HEK293 (cell line): ENCODE data around the gene PLEKHJ1.

ENCODE experiments used
- CTCF ChIA-PET: fragments of 350-600 bp; formaldehyde crosslinking; extraction: SDS; loops from one replicate; lab custom pipeline; 2021; ENCODE audit warnings: antibody characterized with exemption; lab: Yijun Ruan, JAX
- POLR2A ChIA-PET: fragments of 300-600 bp; formaldehyde crosslinking; extraction: SDS; loops from one replicate; lab custom pipeline; 2020; ENCODE audit warnings: antibody characterized with exemption, inconsistent platforms; lab: Yijun Ruan, JAX
- H3K27ac ChIP-seq: fragments of 200-500 bp; sonication (Bioruptor generic); 2 replicates; pipeline ENCODE4 v1.5.1; 2014; ENCODE audit warnings: low read depth, low read length, control low read depth, inconsistent platforms; ENCODE audit errors: extremely low read depth
- H3K36me3 ChIP-seq, 2 experiments: fragments of 200-500 bp in 1 of 2; sonication (Bioruptor generic) in 1 of 2; 1 replicate in 1 of 2; 2 replicates in 1 of 2; pipeline ENCODE4 v1.5.1; 2014 to 2017; ENCODE audit warnings: inconsistent platforms in 2 of 2, low read length in 2 of 2; ENCODE audit not compliant: control insufficient read depth in 2 of 2, insufficient read depth in 1 of 2
- H3K4me1 ChIP-seq: fragments of 200-500 bp; sonication (Bioruptor generic); 2 replicates; pipeline ENCODE4 v1.5.1; 2014; ENCODE audit warnings: mild to moderate bottlenecking, low read length, inconsistent platforms; ENCODE audit not compliant: control insufficient read depth, insufficient read depth
- H3K4me3 ChIP-seq: 2 replicates; pipeline ENCODE4 v1.5.1; 2011; ENCODE audit warnings: low read depth, mild to moderate bottlenecking, control low read depth, low read length, moderate library complexity
- H3K9me3 ChIP-seq: fragments of 200-500 bp; sonication (Bioruptor generic); 2 replicates; pipeline ENCODE4 v1.5.1; 2014; ENCODE audit warnings: low read depth, low read length, inconsistent platforms; ENCODE audit not compliant: control insufficient read depth, insufficient read depth
- INSM2 ChIP-seq: fragments of 450-650 bp; formaldehyde crosslinking; IDR thresholded peaks from 2 replicates; pipeline ENCODE4 v1.5.1; 2016; ENCODE audit warnings: missing biosample characterization, missing genetic modification characterization
- MEIS1 ChIP-seq: sonication (generic); formaldehyde crosslinking; IDR thresholded peaks from 2 replicates; pipeline ENCODE4 v1.8.1; 2022; ENCODE audit warnings: missing genetic modification reagents, mild to moderate bottlenecking, borderline replicate concordance
- SALL2 ChIP-seq: fragments of 450-650 bp; formaldehyde crosslinking; IDR thresholded peaks from 2 replicates; pipeline ENCODE4 v1.5.0; 2017; ENCODE audit warnings: missing biosample characterization, mild to moderate bottlenecking, missing genetic modification characterization, borderline replicate concordance
- SETDB1 ChIP-seq: IDR thresholded peaks from one replicate; pipeline ENCODE4 v1.6.1; 2017; ENCODE audit warnings: mild to moderate bottlenecking, low read length, moderate library complexity, mixed read lengths; ENCODE audit not compliant: insufficient read length
- ZBTB10 ChIP-seq: fragments of 450-650 bp; formaldehyde crosslinking; IDR thresholded peaks from 2 replicates; pipeline ENCODE4 v1.5.1; 2016; ENCODE audit warnings: missing biosample characterization, missing genetic modification characterization
- ZBTB7A ChIP-seq: fragments of 450-650 bp; formaldehyde crosslinking; IDR thresholded peaks from 2 replicates; pipeline ENCODE4 v1.5.1; 2016; ENCODE audit warnings: low read depth, missing biosample characterization, missing genetic modification characterization
- ZFP37 ChIP-seq: fragments of 450-650 bp; formaldehyde crosslinking; IDR thresholded peaks from 2 replicates; pipeline ENCODE4 v1.5.1; 2016; ENCODE audit warnings: missing biosample characterization, missing genetic modification characterization
- ZFP41 ChIP-seq: fragments of 450-650 bp; formaldehyde crosslinking; IDR thresholded peaks from 2 replicates; pipeline ENCODE4 v1.5.1; 2016; ENCODE audit warnings: missing biosample characterization, missing genetic modification characterization, borderline replicate concordance
- ZNF133 ChIP-seq: fragments of 450-650 bp; formaldehyde crosslinking; IDR thresholded peaks from 2 replicates; pipeline ENCODE4 v1.5.1; 2016; ENCODE audit warnings: missing biosample characterization, missing genetic modification characterization
- ZNF175 ChIP-seq: fragments of 450-650 bp; formaldehyde crosslinking; IDR thresholded peaks from 2 replicates; pipeline ENCODE4 v1.5.1; 2016; ENCODE audit warnings: missing biosample characterization, missing genetic modification characterization
- ZNF239 ChIP-seq: fragments of 450-650 bp; formaldehyde crosslinking; IDR thresholded peaks from 2 replicates; pipeline ENCODE4 v1.5.1; 2016; ENCODE audit warnings: missing biosample characterization, missing genetic modification characterization
- ZNF26 ChIP-seq: fragments of 450-650 bp; formaldehyde crosslinking; IDR thresholded peaks from 2 replicates; pipeline ENCODE4 v1.5.1; 2016; ENCODE audit warnings: missing biosample characterization, missing genetic modification characterization
- ZNF274 ChIP-seq, 2 experiments: fragments of 200-500 bp in 1 of 2; fragments of 450-650 bp in 1 of 2; sonication (Bioruptor generic) in 1 of 2; formaldehyde crosslinking in 1 of 2; IDR thresholded peaks; 2 replicates each; pipeline versions ENCODE4 v1.5.1 to v1.6.1; 2014 to 2016; ENCODE audit warnings: borderline replicate concordance in 1 of 2, inconsistent platforms in 1 of 2, low read length in 1 of 2, missing biosample characterization in 1 of 2, missing genetic modification characterization in 1 of 2
- ZNF302 ChIP-seq: fragments of 450-650 bp; formaldehyde crosslinking; IDR thresholded peaks from 2 replicates; pipeline ENCODE4 v1.5.1; 2016; ENCODE audit warnings: missing biosample characterization, missing genetic modification characterization, low read depth
- ZNF350 ChIP-seq: fragments of 450-650 bp; formaldehyde crosslinking; IDR thresholded peaks from 2 replicates; pipeline ENCODE4 v1.5.0; 2017; ENCODE audit warnings: missing biosample characterization, mild to moderate bottlenecking, missing genetic modification characterization
- ZNF366 ChIP-seq: fragments of 450-650 bp; formaldehyde crosslinking; conservative IDR thresholded peaks from 2 replicates; pipeline ENCODE4 v1.5.1; 2016; ENCODE audit warnings: missing biosample characterization, missing genetic modification characterization
- ZNF391 ChIP-seq: fragments of 450-650 bp; formaldehyde crosslinking; IDR thresholded peaks from 2 replicates; pipeline ENCODE4 v1.5.1; 2016; ENCODE audit warnings: low read depth, missing biosample characterization, missing genetic modification characterization, borderline replicate concordance
- ZNF398 ChIP-seq: fragments of 450-650 bp; formaldehyde crosslinking; IDR thresholded peaks from 2 replicates; pipeline ENCODE4 v1.5.1; 2017; ENCODE audit warnings: missing biosample characterization, missing genetic modification characterization
- ZNF423 ChIP-seq: fragments of 450-650 bp; formaldehyde crosslinking; IDR thresholded peaks from 2 replicates; pipeline ENCODE4 v1.5.1; 2016; ENCODE audit warnings: missing biosample characterization, missing genetic modification characterization
- ZNF544 ChIP-seq: fragments of 450-650 bp; formaldehyde crosslinking; IDR thresholded peaks from 2 replicates; pipeline ENCODE4 v1.5.0; 2017; ENCODE audit warnings: missing biosample characterization, missing genetic modification characterization
- ZNF560 ChIP-seq: fragments of 450-650 bp; formaldehyde crosslinking; IDR thresholded peaks from 2 replicates; pipeline ENCODE4 v1.5.1; 2017; ENCODE audit warnings: missing biosample characterization, missing genetic modification characterization, borderline replicate concordance
- ZNF596 ChIP-seq: fragments of 450-650 bp; IDR thresholded peaks from 2 replicates; pipeline ENCODE4 v1.5.0; 2018; ENCODE audit warnings: missing biosample characterization, mild to moderate bottlenecking, missing genetic modification characterization, moderate library complexity
- ZNF621 ChIP-seq: fragments of 450-650 bp; formaldehyde crosslinking; IDR thresholded peaks from 2 replicates; pipeline ENCODE4 v1.5.1; 2017; ENCODE audit warnings: missing biosample characterization, missing genetic modification characterization
- ZNF626 ChIP-seq: fragments of 450-650 bp; sonication (Bioruptor Pico); formaldehyde crosslinking; IDR thresholded peaks from 2 replicates; pipeline ENCODE4 v1.5.1; 2018; ENCODE audit warnings: missing biosample characterization, missing genetic modification characterization, inconsistent platforms
- ZNF639 ChIP-seq: fragments of 450-650 bp; formaldehyde crosslinking; IDR thresholded peaks from 2 replicates; pipeline ENCODE4 v1.5.1; 2016; ENCODE audit warnings: missing biosample characterization, missing genetic modification characterization
- ZNF747 ChIP-seq: fragments of 450-650 bp; formaldehyde crosslinking; IDR thresholded peaks from 2 replicates; pipeline ENCODE4 v1.5.1; 2016; ENCODE audit warnings: missing biosample characterization, missing genetic modification characterization
- ZNF768 ChIP-seq: fragments of 450-650 bp; formaldehyde crosslinking; IDR thresholded peaks from 2 replicates; pipeline ENCODE4 v1.5.1; 2018; ENCODE audit warnings: missing biosample characterization, mild to moderate bottlenecking, missing genetic modification characterization
- ZNF837 ChIP-seq: fragments of 450-650 bp; formaldehyde crosslinking; IDR thresholded peaks from 2 replicates; pipeline ENCODE4 v1.5.1; 2016; ENCODE audit warnings: missing biosample characterization, missing genetic modification characterization

The PLEKHJ1 gene

GRCh38 chr19:2236314-2237050 lies at the start of gene PLEKHJ1, which contains the start of gene SF3A2:
Gene PLEKHJ1, minus strand, starts transcription at chr19:2236329. Its CDS starts 81 bp downstream, at chr19:2236248.
Gene SF3A2, plus strand, starts transcription at chr19:2236824. Its CDS starts 6,595 bp downstream, at chr19:2243419.
- POLR2A ChIA-PET: interaction anchor here (0.6 to 1.6 kb wide), 6 partner anchors 13 to 239 kb away, joined by 3 to 7 read pairs (median 4); partner anchors contain the start of genes AMH, GADD45B and TIMM13
- no peak for TF ChIP-seq ZNF621 (tag by site-specific recombination)
- no peak for TF ChIP-seq ZNF175
- no peak for TF ChIP-seq ZNF26
- TF ChIP-seq ZBTB10 (tag by site-specific recombination): peak; percentile 66
- TF ChIP-seq ZNF544 (tag by site-specific recombination): no peak
- no peak; the same call in 1 of the 2 replicates for TF ChIP-seq ZNF639
- TF ChIP-seq ZNF274 (IDR thresholded peaks at IDR 0.05; ENCODE audit: low read length): no peak
- no peak for TF ChIP-seq ZNF274 (tag by site-specific recombination; IDR thresholded peaks at IDR 0.05; ENCODE audit: borderline replicate concordance)
- no peak for TF ChIP-seq ZNF560 (tag by site-specific recombination)
- TF ChIP-seq SALL2 (tag by site-specific recombination): no peak
- TF ChIP-seq ZNF596 (tag by site-specific recombination): no peak
- peak; percentile 67 for TF ChIP-seq ZFP37
- TF ChIP-seq ZNF747 (tag by site-specific recombination): no peak
- TF ChIP-seq ZNF366 (tag by site-specific recombination): peak; percentile 47; the same call in 1 of the 2 replicates
- no peak for TF ChIP-seq SETDB1
- TF ChIP-seq ZNF626: no peak
- no peak for TF ChIP-seq ZNF302 (tag by site-specific recombination)
- TF ChIP-seq ZNF398 (tag by site-specific recombination): no peak; the same call in 1 of the 2 replicates
- TF ChIP-seq ZNF837 (tag by site-specific recombination): no peak
- TF ChIP-seq INSM2 (tag by site-specific recombination): no peak
- TF ChIP-seq ZNF133 (tag by site-specific recombination): no peak
- TF ChIP-seq ZNF239 (tag by site-specific recombination): no peak; the same call in 1 of the 2 replicates
- TF ChIP-seq ZFP41 (tag by site-specific recombination): no peak
- TF ChIP-seq ZNF391 (tag by site-specific recombination): peak; percentile 37; the same call in 1 of the 2 replicates
- peak; percentile 53; the same call in 1 of the 2 replicates for TF ChIP-seq ZBTB7A (tag by site-specific recombination)
- TF ChIP-seq ZNF768 (tag by site-specific recombination): no peak
- no peak for TF ChIP-seq MEIS1 (CRISPR knock-in tag)
- TF ChIP-seq ZNF423: no peak
- no peak for TF ChIP-seq ZNF350 (tag by site-specific recombination)

More at GRCh38 chr19:2236314-2237050, at the start of gene PLEKHJ1, which contains the start of gene SF3A2:
- Histone ChIP-seq H3K9me3 (no peaks in the 10 kb centered on the region), H3K36me3 (peaks cover 4 to 48% of the 10 kb centered on the region in 2 experiments; a peak in 2 of 3 replicates), H3K4me3 (peak within 1 kb of the TSS; percentile 84), H3K27ac (peak within 1 kb of the TSS; percentile 95), H3K4me1 (peaks cover 4% of the 10 kb centered on the region; the same call in 1 of the 2 replicates)
- CTCF ChIA-PET: interaction anchor here (0.6 to 4.5 kb wide), 14 partner anchors 9 to 1960 kb away, joined by 3 to 29 read pairs (median 4); no protein-coding TSS in a partner anchor
